SU-DHL-6 (cell line): ENCODE measurements around the gene PTBP3.

Experiments used
- CTCF ChIP-seq: fragments of 200-600 bp; sonication (generic); IDR thresholded peaks from one replicate; pipeline ENCODE4 v1.5.1; 2017; ENCODE audit warnings: antibody characterized with exemption, mild to moderate bottlenecking, low read length, moderate library complexity; ENCODE audit not compliant: insufficient read depth, poor library complexity, severe bottlenecking
- EZH2phosphoT487 ChIP-seq: fragments of 200-600 bp; sonication (generic), shearing (Covaris generic); conservative IDR thresholded peaks from 2 replicates; pipeline ENCODE4 v1.6.1; 2018; ENCODE audit warnings: mild to moderate bottlenecking, antibody characterized with exemption, low read length, moderate library complexity, mixed read lengths

- no peak for TF ChIP-seq CTCF
- TF ChIP-seq EZH2phosphoT487, result no peak
These were observed 93.7 kb downstream of the PTBP3 start for GRCh38 chr9:112239708-112240107.
